SIG-M5 treated with dmso at 0.1 percent for 504 hours (cell line): Measurements from ENCODE around the gene TES.

Experiments used
- DNase-seq: peaks from one replicate; lab custom pipeline; 2025; ENCODE audit not compliant: unreplicated experiment; lab: John Stamatoyannopoulos, UW

The TES gene

GRCh38 chr7:116219288-116219687 lies 8.9 kb downstream of the TES start:
- no peak for DNase-seq

DNA sequence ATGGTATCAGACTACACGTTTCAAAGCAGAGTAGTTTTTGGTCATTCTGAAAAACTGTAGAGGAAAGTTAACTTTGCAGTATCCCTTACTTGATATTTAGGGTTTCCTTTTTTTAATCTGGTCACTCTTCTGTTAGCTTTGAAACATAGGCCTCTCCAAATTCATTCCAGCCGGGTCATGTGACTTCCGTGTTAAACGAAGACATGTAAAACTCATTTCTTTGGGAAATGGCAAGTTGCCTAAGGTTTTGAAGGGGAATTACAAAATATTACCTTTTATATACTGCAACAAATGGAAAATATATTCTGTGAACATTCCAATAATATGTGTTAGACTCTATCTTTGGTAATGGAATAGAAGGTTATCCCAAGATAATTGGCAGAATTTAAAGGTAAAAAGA lies 9.5 kb downstream of the TES start:
- no peak for DNase-seq

DNA sequence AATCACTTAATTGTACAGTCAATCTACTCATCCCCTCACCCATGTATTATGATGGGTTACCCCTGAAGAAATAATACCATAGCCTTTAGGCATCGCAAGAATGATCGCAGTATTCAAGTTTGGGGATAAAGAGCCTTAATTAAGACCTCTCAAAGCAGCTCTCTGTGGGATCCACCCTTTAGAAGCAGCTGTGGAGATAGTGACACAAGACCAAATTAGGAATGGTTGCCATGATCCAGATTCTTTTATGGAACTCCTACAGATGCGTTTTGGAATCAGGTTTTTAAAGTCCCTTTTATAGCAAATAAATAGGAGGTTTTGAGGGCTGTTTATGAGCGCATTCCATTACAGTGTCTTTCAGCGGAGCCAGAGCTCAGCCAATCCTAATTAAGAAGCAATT lies 12.2 kb downstream of the TES start:
- DNase-seq: no peak

DNA sequence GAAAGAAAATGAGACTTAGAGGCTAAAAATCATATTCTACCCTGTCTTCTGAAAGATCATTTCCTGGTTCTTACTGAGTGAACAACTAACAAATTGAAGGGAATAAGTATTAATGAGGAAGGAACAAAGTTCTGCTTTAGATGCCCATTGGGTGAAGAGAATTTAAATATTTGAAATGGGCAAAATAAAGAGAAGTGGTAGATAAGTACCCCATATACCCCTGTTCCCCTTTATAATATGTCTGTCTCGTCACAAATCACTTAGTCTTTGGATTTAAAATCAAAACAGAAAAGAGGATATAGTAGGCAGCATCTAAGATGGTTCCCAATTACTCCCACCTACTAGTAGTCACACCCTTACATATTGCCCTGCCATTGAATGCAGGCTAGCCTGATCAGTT lies 13.2 kb downstream of the TES start:
- no peak for DNase-seq

GRCh38 chr7:116224492-116225098 lies 14.3 kb downstream of the TES start:
- DNase-seq: no peak

DNA sequence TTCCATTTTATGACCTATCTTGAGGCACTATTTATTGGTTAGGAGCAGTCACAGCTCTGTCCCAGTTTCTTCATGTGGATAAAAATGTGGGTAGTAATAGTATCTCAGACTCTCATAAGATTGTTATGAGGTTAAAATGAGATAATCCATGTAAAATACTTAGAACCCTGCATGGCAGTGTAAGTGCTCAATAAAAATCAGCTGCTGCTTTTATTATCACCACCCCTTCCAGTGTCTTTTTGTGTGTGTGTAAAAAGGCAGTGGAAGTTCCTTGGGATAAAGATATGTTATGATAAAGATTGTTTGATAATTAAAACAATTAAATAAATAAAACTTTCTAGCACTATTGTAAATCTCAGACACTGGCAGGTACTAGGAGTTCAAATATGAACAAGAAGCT lies 15.5 kb downstream of the TES start:
- DNase-seq: no peak

DNA sequence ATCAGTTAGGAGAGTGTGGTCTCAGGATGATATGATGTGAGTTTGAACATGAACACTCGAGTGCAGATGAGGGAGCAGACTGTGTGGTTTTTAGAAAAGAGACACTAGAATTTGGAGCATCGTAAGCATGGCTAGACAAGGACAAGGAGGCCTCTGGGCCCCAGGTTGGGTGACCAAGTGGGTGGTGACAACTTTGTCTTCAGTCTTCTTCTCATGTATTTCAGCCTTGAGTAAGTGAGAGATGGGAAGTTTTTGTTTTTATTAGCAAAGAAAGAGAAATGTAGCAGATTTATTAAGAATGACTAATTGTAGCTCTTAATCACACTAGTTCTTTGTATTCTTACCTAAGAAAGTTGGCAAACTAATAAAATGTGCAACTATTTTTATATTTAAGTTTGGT lies 16.3 kb downstream of the TES start:
- no peak for DNase-seq

DNA sequence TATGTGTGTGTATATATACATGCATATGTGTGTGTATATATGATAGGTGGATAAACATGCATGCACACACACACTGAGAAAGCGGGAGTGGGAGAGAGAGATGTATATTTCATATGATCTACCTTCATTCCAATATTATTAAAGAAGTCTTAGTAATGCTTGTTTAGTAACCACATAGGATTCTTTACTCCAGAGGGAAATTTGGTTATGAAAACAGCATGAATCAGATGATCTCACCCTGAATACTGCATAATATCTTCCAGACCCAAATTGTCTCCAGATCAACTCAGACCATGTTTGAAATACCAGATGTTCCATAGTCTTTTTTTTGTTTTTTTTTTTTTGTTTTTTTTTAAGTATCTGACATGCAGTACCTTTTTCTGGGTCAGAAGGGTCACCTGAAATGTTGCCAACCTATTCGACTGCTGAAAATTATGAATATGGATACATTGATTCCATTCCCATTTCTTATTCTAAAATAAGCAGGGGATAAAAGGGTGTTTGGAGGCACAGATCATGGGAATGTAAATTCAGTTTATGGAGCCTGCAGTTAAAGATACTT lies 17.4 kb downstream of the TES start:
- DNase-seq: no peak

DNA sequence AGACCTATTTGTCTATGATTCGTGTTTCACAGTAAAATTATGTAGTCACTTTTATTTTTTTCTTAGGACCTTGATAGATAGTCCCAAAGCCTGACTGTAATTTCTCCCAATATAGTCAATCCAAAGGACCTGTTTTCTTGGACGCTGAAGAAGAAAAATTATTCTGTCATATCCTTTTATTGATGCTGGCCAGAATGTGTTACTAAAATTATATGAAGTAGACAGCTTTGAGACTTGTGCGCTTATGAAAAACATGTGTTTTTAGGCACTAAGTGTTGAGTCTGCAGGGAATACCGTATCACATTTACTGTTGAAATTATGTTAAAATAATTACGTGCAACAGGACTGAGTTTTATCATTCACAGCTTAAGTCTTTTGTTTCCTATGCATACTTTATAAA lies 17.9 kb downstream of the TES start:
- DNase-seq: no peak

- peak; percentile 65 for DNase-seq
These were observed 19.0 kb downstream of the TES start for GRCh38 chr7:116229366-116229765.

DNA sequence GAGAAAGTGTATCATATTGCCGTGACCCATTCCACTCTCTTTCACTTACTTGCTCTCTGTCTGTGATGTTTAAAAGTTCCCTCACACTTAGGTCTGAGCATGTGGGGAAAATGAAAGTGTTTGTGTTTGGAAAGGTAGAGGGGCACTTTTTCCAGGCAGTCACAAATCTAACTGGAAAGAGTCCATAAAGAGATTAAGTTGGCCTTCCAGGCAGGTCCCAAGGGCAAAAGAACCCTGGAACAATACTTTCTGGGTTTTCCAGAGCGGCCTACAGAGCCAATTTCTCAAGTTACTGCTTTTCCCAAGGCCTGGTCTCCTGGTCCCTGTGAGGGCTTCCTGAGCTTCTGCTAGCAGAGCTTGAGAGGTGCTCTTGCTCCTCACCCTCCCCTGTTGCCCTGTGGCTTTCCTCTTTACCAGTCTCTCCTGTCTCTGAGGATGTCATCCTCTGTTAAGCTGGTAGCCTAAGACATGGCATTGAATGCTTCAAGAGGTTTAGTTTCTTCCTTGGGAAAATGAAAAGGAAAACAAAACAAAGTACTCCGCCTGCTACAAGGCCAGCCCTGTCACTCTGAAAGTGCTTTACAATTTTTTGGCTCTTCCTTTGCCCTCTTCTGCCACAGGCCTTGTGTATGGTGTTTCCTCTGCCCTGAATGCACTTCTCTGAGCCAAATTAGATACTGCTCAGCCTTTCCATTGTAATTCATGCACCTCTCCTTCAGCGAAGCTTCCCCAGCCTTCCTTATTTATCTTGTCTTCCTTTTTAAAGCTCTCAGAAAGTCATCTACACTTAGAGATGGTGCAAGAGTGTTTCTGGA lies 20.1 kb downstream of the TES start:
- no peak for DNase-seq

DNA sequence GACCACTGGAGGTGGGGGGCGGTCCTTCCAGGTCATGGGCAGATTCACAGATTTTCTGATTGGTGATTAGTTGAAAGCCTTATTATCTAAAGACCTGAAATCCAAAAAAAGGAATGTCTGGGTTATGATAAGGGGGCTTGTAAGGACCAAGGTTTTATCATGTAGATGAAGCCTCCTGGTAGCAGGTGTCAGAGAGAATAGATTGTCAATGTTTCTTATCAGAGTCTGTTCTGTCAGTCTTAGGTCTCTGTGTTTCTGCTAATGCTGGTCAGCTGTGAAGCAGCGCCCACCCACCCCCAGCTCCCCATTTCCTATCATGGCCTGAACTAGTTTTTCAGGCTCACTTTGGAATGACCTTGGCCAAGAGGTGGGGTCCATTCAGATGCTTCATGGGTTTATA lies 21.2 kb downstream of the TES start:
- no peak for DNase-seq

- DNase-seq: no peak
These were observed 21.6 kb downstream of the TES start for GRCh38 chr7:116231949-116232348.

DNA sequence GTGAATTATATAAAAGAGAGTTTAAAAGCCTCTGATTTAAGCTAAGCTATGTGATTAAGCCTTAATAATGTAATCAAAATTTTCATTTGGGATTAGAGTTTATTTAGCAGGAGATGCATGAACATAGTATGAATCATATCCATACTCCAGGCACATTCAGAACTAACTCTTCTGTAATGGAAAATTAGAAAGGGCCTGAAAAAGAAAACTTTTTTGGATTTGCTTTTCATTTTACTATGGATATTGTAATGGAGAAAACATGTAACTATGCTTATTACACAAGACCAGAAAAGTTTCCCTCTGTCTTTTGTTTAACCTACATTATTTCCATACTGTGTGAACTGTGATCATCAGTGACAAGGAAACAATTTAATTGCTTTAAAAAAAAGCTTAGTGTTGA lies 22.0 kb downstream of the TES start:
- DNase-seq: no peak

GRCh38 chr7:116232920-116233319 lies 22.6 kb downstream of the TES start:
- no peak for DNase-seq

DNA sequence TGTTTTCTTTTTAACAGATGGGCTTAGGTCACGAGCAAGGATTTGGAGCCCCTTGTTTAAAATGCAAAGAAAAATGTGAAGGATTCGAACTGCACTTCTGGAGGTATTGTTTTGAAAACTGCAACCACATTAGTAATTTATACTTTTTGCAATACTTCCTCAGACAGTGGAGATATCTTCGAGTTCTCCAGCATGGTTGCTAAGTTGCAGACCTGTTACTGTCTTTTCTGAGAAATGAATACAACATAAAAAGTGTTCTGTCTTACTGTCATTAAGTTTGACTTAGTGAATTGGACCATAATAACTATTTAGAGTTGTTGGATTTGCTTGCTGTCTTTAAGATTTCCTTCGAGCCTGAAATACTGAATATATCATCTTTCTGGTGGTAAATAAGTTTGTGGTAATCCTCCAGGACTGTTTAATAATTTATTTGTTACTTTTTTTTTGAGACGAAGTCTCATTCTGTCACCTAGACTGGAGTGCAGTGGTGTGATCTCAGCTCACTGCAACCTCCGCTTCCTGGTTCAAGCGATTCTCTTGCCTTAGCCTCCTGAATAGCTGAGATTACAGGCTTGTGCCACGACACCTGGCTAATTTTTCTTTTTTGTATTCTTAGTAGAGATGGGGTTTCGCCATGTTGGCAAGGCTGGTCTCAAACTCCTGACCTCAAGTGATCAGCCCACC lies 24.3 kb downstream of the TES start:
- DNase-seq: no peak

GRCh38 chr7:116235380-116235779 lies 25.0 kb downstream of the TES start:
- no peak for DNase-seq

- DNase-seq: peak; percentile 53
These were observed 25.8 kb downstream of the TES start for GRCh38 chr7:116236020-116236630.

DNA sequence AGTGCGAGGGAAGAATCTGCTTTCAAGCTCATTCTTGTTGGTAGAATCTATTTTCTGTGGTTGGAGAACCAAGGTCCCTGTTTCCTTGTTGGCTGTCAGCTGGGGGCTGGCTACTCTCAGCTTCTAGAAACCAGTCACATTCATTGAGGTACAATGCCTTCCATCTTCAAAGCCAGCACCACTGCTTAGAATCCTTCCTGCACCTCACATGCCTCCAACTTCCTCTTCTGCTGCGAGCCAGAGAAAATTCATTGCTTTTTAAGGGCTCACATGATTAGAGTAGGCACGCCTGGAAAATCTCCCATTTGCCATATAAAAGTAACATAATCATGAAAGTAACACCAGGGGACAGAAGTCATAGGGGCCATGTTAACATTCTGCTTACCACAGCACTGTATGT lies 28.7 kb downstream of the TES start:
- no peak for DNase-seq

- DNase-seq: no peak
These were observed 29.1 kb downstream of the TES start for GRCh38 chr7:116239434-116239833.

DNA sequence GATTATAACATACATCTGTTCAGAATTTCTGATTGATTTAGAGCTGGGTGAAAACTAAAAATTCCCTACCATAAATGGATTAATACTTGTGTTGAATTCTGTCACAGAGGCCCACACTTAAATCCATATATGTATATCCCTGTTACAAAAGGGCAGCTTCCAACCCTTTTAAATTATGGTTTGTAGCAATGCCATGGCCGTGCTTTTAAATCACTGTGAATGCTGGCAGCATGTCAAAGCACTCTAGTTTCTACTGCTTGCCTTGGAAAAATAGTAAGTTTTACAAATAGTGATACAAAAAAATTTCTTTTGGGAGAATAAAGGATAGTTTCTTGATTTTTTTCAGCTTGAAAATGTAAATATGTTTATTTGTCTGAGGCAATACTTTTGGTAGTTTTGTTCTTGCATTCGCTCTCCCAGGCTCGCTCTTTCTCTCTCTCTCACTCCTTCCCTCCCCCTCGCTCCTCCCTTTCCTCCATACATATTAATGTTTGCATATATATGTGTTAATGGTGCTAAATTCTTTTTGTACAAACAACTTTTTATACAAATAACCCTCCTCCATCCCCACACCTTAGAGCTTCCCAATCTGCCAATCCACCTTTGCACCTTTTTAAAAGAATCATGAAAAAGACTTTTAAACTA lies 29.8 kb downstream of the TES start:
- DNase-seq: no peak
